Colonic mucosa (tissue), 4 donors: ENCODE data around the gene HTR6. TPM values are rescaled to one million over a fixed set of nuclear protein-coding genes. Genes with fewer than 3 reads are reported as not detected.

Source experiments
- DNase-seq: peaks from one replicate; pipeline ENCODE4 v3.0.0-alpha.2; 2020
- H3K27ac ChIP-seq: fragments of 200-600 bp; one replicate; pipeline ENCODE4 v1.8.0; 2021
- H3K27me3 ChIP-seq: fragments of 200-600 bp; one replicate; pipeline ENCODE4 v1.8.0; 2021
- H3K36me3 ChIP-seq: fragments of 200-600 bp; one replicate; pipeline ENCODE4 v1.8.0; 2021
- H3K4me1 ChIP-seq: fragments of 200-600 bp; one replicate; pipeline ENCODE4 v1.8.0; 2021; ENCODE audit warnings: mild to moderate bottlenecking
- H3K4me3 ChIP-seq: fragments of 200-600 bp; one replicate; pipeline ENCODE4 v1.8.0; 2021
- H3K9ac ChIP-seq, 2 donors: one replicate each; pipeline ENCODE4 v1.7.0; 2013; ENCODE audit warnings: control low read depth in 2 of 2, low read depth in 2 of 2, low read length in 2 of 2
- H3K9me3 ChIP-seq: fragments of 200-600 bp; one replicate; pipeline ENCODE4 v1.8.0; 2021
- CTCF ChIP-seq: fragments of 200-600 bp; IDR thresholded peaks from one replicate; pipeline ENCODE4 v1.8.0; 2022; ENCODE audit warnings: antibody characterized with exemption, mild to moderate bottlenecking
- intact Hi-C: fragments of 100-400 bp; cut with DNase I; formaldehyde crosslinking; loops from one replicate; pipeline ENCODE4 v1.14.1; 2022
- total RNA-seq, 2 donors: library from RNA; stranded (reverse); fragmentation: NEBNext Ultra II Directional in 1 of 2; extraction: Animal tissue kit (Norgen Biotek cat#: 25700) in 1 of 2; gene quantifications; one replicate each; pipeline ENCODE4 v1.2.1, GENCODE V29; 2021
- donor health status: healthy.
- donor health status: DM: no; HTN: no; CAD: no.
- donor health status: DM: no; HTN: no; CAD: no.

Gene HTR6
- total RNA-seq, 2 donors from 2014 or later, result not detected

DNA sequence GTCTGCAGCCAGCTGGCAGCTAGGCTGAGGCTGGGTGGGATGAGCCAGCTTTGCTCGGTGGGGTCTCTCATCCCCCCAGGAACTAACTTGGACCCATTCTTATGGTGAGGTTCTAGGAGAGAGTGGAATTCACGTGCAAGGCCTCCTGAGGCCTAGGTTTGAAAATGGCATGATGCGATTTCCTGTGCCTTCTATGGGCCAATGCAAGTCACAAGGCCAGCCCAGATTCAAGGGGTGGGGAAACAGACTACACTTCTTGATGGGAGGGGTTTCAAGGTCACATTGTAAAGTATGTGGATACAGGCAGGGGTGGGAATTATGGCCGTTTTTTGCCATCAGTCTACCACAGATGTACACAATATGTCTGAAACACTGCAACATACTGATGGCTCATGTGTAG is 48.3 kb downstream of the HTR6 start:
- DNase-seq, result no peak
- intact Hi-C loops, result no loop called here
- Histone ChIP-seq H3K9me3 (no peaks in the 10 kb centered on the region), H3K4me1 (no peaks in the 10 kb centered on the region), H3K9ac (no peak overlapping the region), H3K27me3 (no peaks in the 10 kb centered on the region), H3K36me3 (no peaks in the 10 kb centered on the region), H3K27ac (no peak overlapping the region), H3K4me3 (no peak overlapping the region)
- no peak for TF ChIP-seq CTCF

- TF ChIP-seq CTCF, result peak; percentile 83
- H3K4me1 ChIP-seq, result no peaks in the 10 kb centered on the region
- intact Hi-C loops, result loop anchor here (5.0 kb wide), 1 partner anchor 167 kb away; the partner anchor contains the start of gene OTUD3
- H3K9ac ChIP-seq, result no peak overlapping the region
- H3K27me3 ChIP-seq, result no peaks in the 10 kb centered on the region
- no peaks in the 10 kb centered on the region for H3K36me3 ChIP-seq
- H3K9me3 ChIP-seq, result no peaks in the 10 kb centered on the region
- H3K27ac ChIP-seq, result no peak overlapping the region
- H3K4me3 ChIP-seq, result no peak overlapping the region
- peak; percentile 95 for DNase-seq
These were observed 50.9 kb downstream of the HTR6 start for GRCh38 chr1:19715334-19716203.

DNA sequence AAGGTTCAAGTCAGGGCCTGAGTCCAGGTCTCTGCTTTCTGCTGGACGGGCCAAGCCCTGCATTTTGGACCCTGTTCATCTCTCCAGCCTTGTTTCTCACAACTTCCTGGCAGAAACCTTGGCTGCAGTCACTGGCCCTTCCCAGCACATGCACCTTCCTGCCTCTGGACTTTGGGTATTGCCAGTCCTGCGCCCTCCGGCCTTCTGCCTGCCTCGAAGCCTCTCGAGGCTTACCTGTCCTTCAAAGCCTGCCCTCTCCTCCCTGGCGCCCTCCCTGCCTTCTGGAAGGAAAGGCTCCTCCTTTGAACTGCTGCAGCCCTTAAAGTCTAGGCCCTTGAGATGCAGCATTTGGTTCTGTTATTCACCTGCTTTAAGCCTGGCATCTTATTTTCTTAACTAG is 52.8 kb downstream of the HTR6 start:
- Histone ChIP-seq H3K9ac (no peak overlapping the region), H3K4me3 (no peak overlapping the region), H3K36me3 (no peaks in the 10 kb centered on the region), H3K27ac (no peak overlapping the region), H3K27me3 (no peaks in the 10 kb centered on the region), H3K9me3 (no peaks in the 10 kb centered on the region), H3K4me1 (no peaks in the 10 kb centered on the region)
- intact Hi-C loops, result loop anchor here (5.0 kb wide), 1 partner anchor 165 kb away; the partner anchor contains the start of gene OTUD3
- DNase-seq, result no peak
- TF ChIP-seq CTCF, result no peak

- Histone ChIP-seq H3K27ac (no peak overlapping the region), H3K4me1 (no peaks in the 10 kb centered on the region), H3K9me3 (no peaks in the 10 kb centered on the region), H3K4me3 (no peak overlapping the region), H3K9ac (no peak overlapping the region), H3K27me3 (no peaks in the 10 kb centered on the region), H3K36me3 (no peaks in the 10 kb centered on the region)
- intact Hi-C loops, result no loop called here
- no peak for DNase-seq
- TF ChIP-seq CTCF, result no peak
These were observed 55.5 kb downstream of the HTR6 start for GRCh38 chr1:19720174-19720573.

- no peaks in the 10 kb centered on the region for H3K27me3 ChIP-seq
- no peak overlapping the region for H3K27ac ChIP-seq
- no peaks in the 10 kb centered on the region for H3K4me1 ChIP-seq
- no peaks in the 10 kb centered on the region for H3K9me3 ChIP-seq
- H3K9ac ChIP-seq, result no peak overlapping the region
- no peak for TF ChIP-seq CTCF
- H3K36me3 ChIP-seq, result no peaks in the 10 kb centered on the region
- intact Hi-C loops, result no loop called here
- no peak overlapping the region for H3K4me3 ChIP-seq
- no peak for DNase-seq
These were observed 56.3 kb downstream of the HTR6 start for GRCh38 chr1:19720973-19721372.
